ENCODE measurements around the gene ZNF532. TPM values are rescaled to one million over a fixed set of nuclear protein-coding genes. Genes with fewer than 3 reads are reported as not detected.

ZNF532 gene
- total RNA-seq, 1 donor from 2014 or later = 0.79 TPM

- no peak overlapping the region for H3K27ac Mint-ChIP-seq
- H3K4me3 Mint-ChIP-seq = no peak overlapping the region
- DNase-seq = no peak
- no peaks in the 10 kb centered on the region for H3K9me3 Mint-ChIP-seq
- peaks cover 60% of the 10 kb centered on the region for H3K27me3 Mint-ChIP-seq
- no peaks in the 10 kb centered on the region for H3K36me3 Mint-ChIP-seq (ENCODE audit: low read depth)
- peaks cover 2% of the 10 kb centered on the region for H3K4me1 Mint-ChIP-seq
- intact Hi-C loops (cut with micrococcal nuclease) = no loop called here
Observed at GRCh38 chr18:58867281-58867961, 2.7 kb downstream of the ZNF532 start.

GRCh38 chr18:58868440-58868839, 3.8 kb downstream of the ZNF532 start:
- intact Hi-C loops (cut with micrococcal nuclease) = no loop called here
- Mint-ChIP-seq H3K4me1 (no peaks in the 10 kb centered on the region), H3K27me3 (peaks cover 56% of the 10 kb centered on the region), H3K36me3 (ENCODE audit: low read depth) (no peaks in the 10 kb centered on the region), H3K27ac (no peak overlapping the region), H3K4me3 (no peak overlapping the region), H3K9me3 (no peaks in the 10 kb centered on the region)
- no peak for DNase-seq

GRCh38 chr18:58870130-58870529, 5.5 kb downstream of the ZNF532 start:
- no peaks in the 10 kb centered on the region for H3K36me3 Mint-ChIP-seq (ENCODE audit: low read depth)
- H3K9me3 Mint-ChIP-seq = no peaks in the 10 kb centered on the region
- no peaks in the 10 kb centered on the region for H3K4me1 Mint-ChIP-seq
- no peak overlapping the region for H3K4me3 Mint-ChIP-seq
- no peak for DNase-seq
- H3K27me3 Mint-ChIP-seq = peaks cover 46% of the 10 kb centered on the region
- H3K27ac Mint-ChIP-seq = no peak overlapping the region
- intact Hi-C loops (cut with micrococcal nuclease) = no loop called here

DNA sequence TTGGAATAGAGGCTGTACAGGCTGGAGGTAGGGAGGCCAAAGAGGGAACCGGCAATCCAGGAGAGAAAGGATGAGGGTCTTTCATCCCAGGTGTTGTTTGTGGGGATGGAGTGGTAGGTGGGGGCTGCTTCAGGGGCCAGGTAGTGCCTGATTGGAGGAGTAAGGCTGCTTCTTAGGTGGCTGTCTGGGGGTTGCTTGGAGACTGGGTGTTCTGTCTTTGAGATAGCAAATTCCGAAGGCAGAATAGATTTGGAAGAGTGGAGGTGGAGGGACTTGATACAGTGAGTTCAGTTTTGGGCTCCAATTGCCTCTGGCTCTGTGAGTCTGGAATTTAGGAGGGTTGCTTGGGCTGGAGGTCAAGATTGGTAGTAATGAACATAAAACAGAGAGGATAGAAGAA, 5.9 kb downstream of the ZNF532 start:
- H3K36me3 Mint-ChIP-seq (ENCODE audit: low read depth) = no peaks in the 10 kb centered on the region
- H3K27me3 Mint-ChIP-seq = peaks cover 41% of the 10 kb centered on the region
- DNase-seq = no peak
- no peaks in the 10 kb centered on the region for H3K9me3 Mint-ChIP-seq
- H3K4me1 Mint-ChIP-seq = no peaks in the 10 kb centered on the region
- no peak overlapping the region for H3K27ac Mint-ChIP-seq
- no peak overlapping the region for H3K4me3 Mint-ChIP-seq
- intact Hi-C loops (cut with micrococcal nuclease) = no loop called here

- Mint-ChIP-seq H3K27me3 (peaks cover 32% of the 10 kb centered on the region), H3K4me1 (no peaks in the 10 kb centered on the region), H3K27ac (no peak overlapping the region), H3K36me3 (ENCODE audit: low read depth) (no peaks in the 10 kb centered on the region), H3K9me3 (no peaks in the 10 kb centered on the region), H3K4me3 (no peak overlapping the region)
- intact Hi-C loops (cut with micrococcal nuclease) = no loop called here
- DNase-seq = no peak
Observed at GRCh38 chr18:58871514-58872420, 7.1 kb downstream of the ZNF532 start.

DNA sequence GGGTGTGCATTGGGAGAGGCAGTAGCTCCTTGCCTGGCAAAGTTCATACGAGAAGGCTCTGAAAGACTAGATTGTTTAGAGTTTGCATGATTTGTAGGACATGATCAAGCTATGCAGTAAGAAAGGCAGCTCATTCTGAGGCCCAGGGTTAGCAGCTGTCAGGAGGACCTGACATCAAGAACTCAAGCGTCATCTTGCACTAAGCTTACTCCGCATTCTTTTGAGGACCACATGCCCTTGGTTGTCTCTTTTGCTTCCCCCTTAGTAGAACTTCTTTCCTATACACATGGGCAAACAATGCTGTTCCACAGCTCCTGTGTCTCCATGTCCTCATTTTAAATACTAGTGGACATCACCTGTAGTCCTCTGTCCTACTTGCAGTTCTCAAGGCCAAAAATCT, 14.0 kb downstream of the ZNF532 start:
- Mint-ChIP-seq H3K4me1 (no peaks in the 10 kb centered on the region), H3K9me3 (no peaks in the 10 kb centered on the region), H3K27me3 (peaks cover 9% of the 10 kb centered on the region), H3K27ac (no peak overlapping the region), H3K36me3 (ENCODE audit: low read depth) (no peaks in the 10 kb centered on the region), H3K4me3 (no peak overlapping the region)
- DNase-seq = no peak
- intact Hi-C loops (cut with micrococcal nuclease) = no loop called here

GRCh38 chr18:58881477-58881876, 16.8 kb downstream of the ZNF532 start:
- Mint-ChIP-seq H3K4me3 (no peak overlapping the region), H3K4me1 (no peaks in the 10 kb centered on the region), H3K27me3 (peaks cover 10% of the 10 kb centered on the region), H3K9me3 (no peaks in the 10 kb centered on the region), H3K27ac (no peak overlapping the region), H3K36me3 (ENCODE audit: low read depth) (no peaks in the 10 kb centered on the region)
- intact Hi-C loops (cut with micrococcal nuclease) = no loop called here
- no peak for DNase-seq

DNA sequence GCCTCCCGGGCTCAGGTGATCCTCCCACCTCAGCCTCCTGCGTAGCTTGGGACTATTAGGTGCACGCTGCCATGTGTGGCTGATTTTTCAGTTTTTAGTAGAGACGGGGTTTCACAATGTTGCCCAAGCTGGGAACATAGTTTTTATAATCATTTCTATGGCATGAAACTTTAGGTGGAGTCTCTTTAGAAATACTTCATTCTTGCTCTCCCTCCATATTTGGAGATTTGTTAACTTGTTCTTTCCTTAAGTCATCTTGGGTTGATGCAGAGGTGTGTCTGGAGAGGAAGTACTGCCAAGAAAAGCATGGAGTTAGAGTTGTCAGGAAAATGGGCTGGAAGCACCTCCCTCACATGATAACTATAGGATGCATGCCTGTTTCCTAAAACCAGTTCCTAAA, 17.4 kb downstream of the ZNF532 start:
- intact Hi-C loops (cut with micrococcal nuclease) = no loop called here
- Mint-ChIP-seq H3K27me3 (peaks cover 15% of the 10 kb centered on the region), H3K4me3 (no peak overlapping the region)

GRCh38 chr18:58882686-58883085, 18.0 kb downstream of the ZNF532 start:
- no peak for DNase-seq
- peaks cover 21% of the 10 kb centered on the region for H3K27me3 Mint-ChIP-seq
- no peaks in the 10 kb centered on the region for H3K9me3 Mint-ChIP-seq
- peaks cover 7% of the 10 kb centered on the region for H3K4me1 Mint-ChIP-seq
- H3K36me3 Mint-ChIP-seq (ENCODE audit: low read depth) = no peaks in the 10 kb centered on the region
- no peak overlapping the region for H3K27ac Mint-ChIP-seq
- intact Hi-C loops (cut with micrococcal nuclease) = no loop called here
- H3K4me3 Mint-ChIP-seq = no peak overlapping the region

More for the DNA sequence above, 17.4 kb downstream of the ZNF532 start:
- no peak for DNase-seq
- Mint-ChIP-seq H3K36me3 (ENCODE audit: low read depth) (no peaks in the 10 kb centered on the region), H3K9me3 (no peaks in the 10 kb centered on the region), H3K4me1 (peaks cover under 1% of the 10 kb centered on the region), H3K27ac (no peak overlapping the region)

DNA sequence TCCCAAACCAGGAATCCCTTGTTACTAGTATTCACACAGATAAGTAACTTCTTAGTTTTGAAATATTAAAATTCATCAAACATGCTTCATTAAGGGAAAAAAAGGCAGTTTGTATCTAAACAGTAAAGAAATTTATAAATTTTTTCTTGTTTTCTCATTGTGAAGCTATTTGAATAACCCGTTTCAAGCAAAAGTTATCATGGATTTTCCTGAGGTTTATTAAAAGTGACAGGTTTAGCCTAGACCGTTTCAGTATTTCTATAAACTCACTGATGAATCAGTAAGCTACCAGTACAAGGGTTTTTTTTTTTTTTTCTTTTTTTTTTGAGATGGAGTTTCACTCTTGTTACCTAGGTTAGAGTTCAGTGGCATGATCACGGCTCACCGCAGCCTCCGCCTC, 20.0 kb downstream of the ZNF532 start:
- H3K27me3 Mint-ChIP-seq = peaks cover 23% of the 10 kb centered on the region
- no peak overlapping the region for H3K4me3 Mint-ChIP-seq
- intact Hi-C loops (cut with micrococcal nuclease) = no loop called here
- peaks cover 8% of the 10 kb centered on the region for H3K4me1 Mint-ChIP-seq
- H3K9me3 Mint-ChIP-seq = no peaks in the 10 kb centered on the region
- no peak overlapping the region for H3K27ac Mint-ChIP-seq
- DNase-seq = no peak
- no peaks in the 10 kb centered on the region for H3K36me3 Mint-ChIP-seq (ENCODE audit: low read depth)

GRCh38 chr18:58886431-58886830, 21.8 kb downstream of the ZNF532 start:
- H3K27me3 Mint-ChIP-seq = peaks cover 23% of the 10 kb centered on the region
- H3K9me3 Mint-ChIP-seq = no peaks in the 10 kb centered on the region
- H3K27ac Mint-ChIP-seq = no peak overlapping the region
- peaks cover 8% of the 10 kb centered on the region for H3K4me1 Mint-ChIP-seq
- DNase-seq = no peak
- no peaks in the 10 kb centered on the region for H3K36me3 Mint-ChIP-seq (ENCODE audit: low read depth)
- intact Hi-C loops (cut with micrococcal nuclease) = no loop called here
- H3K4me3 Mint-ChIP-seq = no peak overlapping the region

DNA sequence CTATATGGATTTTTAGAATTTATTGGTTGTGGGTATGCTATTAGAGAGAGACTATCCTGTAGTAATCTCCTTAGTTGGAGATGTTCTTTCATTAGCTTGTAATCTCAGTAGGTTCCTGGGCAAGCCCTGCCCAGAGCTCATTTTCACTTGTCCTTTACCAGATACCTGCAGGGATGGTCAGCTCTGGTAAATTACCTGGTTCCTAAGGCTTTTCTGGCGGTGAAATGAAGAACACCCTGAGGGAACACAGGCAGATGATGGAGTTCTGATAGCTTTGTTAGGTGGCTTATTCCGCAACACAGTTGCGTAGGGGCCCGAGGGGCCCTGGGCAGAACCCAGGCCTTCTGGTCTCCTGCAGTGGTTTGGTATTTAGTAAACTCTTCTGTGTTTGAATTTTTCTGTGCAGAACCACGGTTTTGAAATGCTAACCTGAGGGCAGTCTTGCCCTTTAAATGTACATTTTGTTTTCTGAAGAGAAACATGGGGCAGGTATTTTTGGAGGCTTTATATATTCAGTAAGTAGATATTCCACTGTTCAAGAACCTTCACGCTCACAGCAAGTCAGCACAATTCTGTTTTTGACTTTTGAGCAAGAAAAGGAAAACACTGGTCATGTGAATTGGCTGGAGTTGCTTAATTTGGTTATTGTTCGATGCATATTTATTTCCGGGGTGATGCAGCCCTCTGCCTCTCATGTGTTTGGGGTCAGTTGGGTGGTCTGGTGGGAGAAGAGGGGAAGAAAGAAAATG, 22.4 kb downstream of the ZNF532 start:
- H3K4me3 Mint-ChIP-seq = no peak overlapping the region
- intact Hi-C loops (cut with micrococcal nuclease) = no loop called here
- peaks cover 23% of the 10 kb centered on the region for H3K27me3 Mint-ChIP-seq
- H3K9me3 Mint-ChIP-seq = no peaks in the 10 kb centered on the region
- no peak for DNase-seq
- no peaks in the 10 kb centered on the region for H3K36me3 Mint-ChIP-seq (ENCODE audit: low read depth)
- H3K27ac Mint-ChIP-seq = no peak overlapping the region
- H3K4me1 Mint-ChIP-seq = peaks cover 10% of the 10 kb centered on the region

DNA sequence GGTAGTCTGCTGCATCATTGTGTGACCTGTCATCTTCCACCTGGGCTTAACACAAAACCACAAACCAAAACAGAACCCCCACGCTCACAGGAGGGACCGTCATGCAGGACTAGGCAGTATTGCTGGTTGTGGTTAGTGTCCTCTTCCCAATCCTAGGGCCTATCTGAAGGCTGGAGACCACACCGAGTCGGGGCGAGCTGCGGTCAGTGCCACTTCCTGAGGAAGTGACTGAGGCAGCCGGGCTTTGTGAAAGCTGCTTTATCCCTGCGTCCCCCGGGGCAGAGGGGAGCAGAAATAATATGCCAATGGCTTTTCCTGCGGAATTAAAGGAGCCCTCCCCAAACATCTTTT, 22.9 kb downstream of the ZNF532 start:
- H3K4me1 Mint-ChIP-seq = peaks cover 10% of the 10 kb centered on the region
- no peak overlapping the region for H3K4me3 Mint-ChIP-seq
- peaks cover 23% of the 10 kb centered on the region for H3K27me3 Mint-ChIP-seq
- no peak overlapping the region for H3K27ac Mint-ChIP-seq
- peak; percentile 57 for DNase-seq
- intact Hi-C loops (cut with micrococcal nuclease) = no loop called here
- no peaks in the 10 kb centered on the region for H3K9me3 Mint-ChIP-seq
- no peaks in the 10 kb centered on the region for H3K36me3 Mint-ChIP-seq (ENCODE audit: low read depth)

DNA sequence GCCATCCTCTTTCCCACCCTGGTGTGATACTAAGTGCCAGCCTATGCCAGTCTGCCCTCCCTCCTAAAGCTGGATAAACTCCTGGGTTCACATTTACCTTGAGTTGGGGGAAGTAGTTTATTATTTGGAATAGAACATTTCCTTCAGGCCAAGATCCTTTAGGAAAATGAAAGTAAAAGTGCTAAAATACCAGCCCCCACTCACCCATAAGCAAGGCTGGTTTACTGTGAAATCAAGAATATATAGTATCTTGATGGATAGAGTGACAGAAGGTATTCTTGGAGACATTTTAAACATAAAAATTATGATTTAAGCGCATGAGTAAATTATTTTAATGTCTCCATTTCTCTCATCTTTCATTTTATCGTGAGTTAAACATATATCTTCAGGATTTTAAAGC, 27.1 kb downstream of the ZNF532 start:
- Mint-ChIP-seq H3K4me1 (peaks cover 15% of the 10 kb centered on the region), H3K36me3 (ENCODE audit: low read depth) (no peaks in the 10 kb centered on the region), H3K4me3 (no peak overlapping the region), H3K27me3 (peaks cover 18% of the 10 kb centered on the region), H3K27ac (no peak overlapping the region), H3K9me3 (no peaks in the 10 kb centered on the region)
- DNase-seq = no peak
- intact Hi-C loops (cut with micrococcal nuclease) = no loop called here

Data from activated CD4-positive, alpha-beta T cell treated with anti-CD3 and anti-CD28 coated beads, Interleukin-2, amount 10 ng/mL, durations not matched to agents 24 days and 14 days (primary cell).